Activated B cell treated with CpG ODN at 0.5 μM for 24 hours (primary cell): ENCODE data around the gene TAOK1. TPM values are rescaled to one million over a fixed set of nuclear protein-coding genes. Genes with fewer than 3 reads are reported as not detected.

Experiments used
- ATAC-seq: fragments of 200-7000 bp; cut with Tn5 transposase; one replicate; pipeline ENCODE4 v1.10.0; 2021; ENCODE audit warnings: low read depth, mild to moderate bottlenecking, moderate library complexity
- CTCF ChIA-PET: fragments of 350-600 bp; sonication (Branson Sonifier 250); formaldehyde crosslinking; loops from one replicate; lab custom pipeline; 2021; ENCODE audit warnings: antibody characterized with exemption; lab: Charles Lee
- POLR2A ChIA-PET: fragments of 350-600 bp; sonication (Branson Sonifier 250); formaldehyde crosslinking; loops from one replicate; lab custom pipeline; 2021; ENCODE audit warnings: antibody characterized with exemption; lab: Charles Lee
- DNase-seq: peaks from one replicate; pipeline ENCODE4 v3.0.0; 2022
- H3K27ac Mint-ChIP-seq: one replicate; pipeline ENCODE4 v1.8.0; 2020; ENCODE audit warnings: mixed read lengths
- H3K27me3 Mint-ChIP-seq: one replicate; pipeline ENCODE4 v1.8.0; 2021; ENCODE audit warnings: mixed read lengths
- H3K36me3 Mint-ChIP-seq: one replicate; pipeline ENCODE4 v1.8.0; 2021; ENCODE audit warnings: low read depth, mixed read lengths
- H3K4me1 Mint-ChIP-seq: one replicate; pipeline ENCODE4 v1.8.0; 2021; ENCODE audit warnings: mixed read lengths
- H3K4me3 Mint-ChIP-seq: one replicate; pipeline ENCODE4 v1.8.0; 2020; ENCODE audit warnings: mild to moderate bottlenecking, mixed read lengths
- H3K9me3 Mint-ChIP-seq: one replicate; pipeline ENCODE4 v1.8.0; 2020; ENCODE audit warnings: mixed read lengths
- intact Hi-C: fragments of 100-400 bp; cut with micrococcal nuclease; formaldehyde crosslinking; loops from one replicate; pipeline ENCODE4 v1.15.1; 2024
- total RNA-seq: library from RNA; stranded (reverse); gene quantifications from 2 replicates; pipeline ENCODE4 v1.2.3, GENCODE V29; 2022
- TF ChIP-seq, protein P1 (sequence below): fragments of 200-600 bp; IDR thresholded peaks from one replicate; pipeline ENCODE4 v1.8.0; 2022; ENCODE audit warnings: antibody characterized with exemption, mild to moderate bottlenecking

The TAOK1 gene
- total RNA-seq, 1 donor from 2014 or later: 55.5 TPM

DNA sequence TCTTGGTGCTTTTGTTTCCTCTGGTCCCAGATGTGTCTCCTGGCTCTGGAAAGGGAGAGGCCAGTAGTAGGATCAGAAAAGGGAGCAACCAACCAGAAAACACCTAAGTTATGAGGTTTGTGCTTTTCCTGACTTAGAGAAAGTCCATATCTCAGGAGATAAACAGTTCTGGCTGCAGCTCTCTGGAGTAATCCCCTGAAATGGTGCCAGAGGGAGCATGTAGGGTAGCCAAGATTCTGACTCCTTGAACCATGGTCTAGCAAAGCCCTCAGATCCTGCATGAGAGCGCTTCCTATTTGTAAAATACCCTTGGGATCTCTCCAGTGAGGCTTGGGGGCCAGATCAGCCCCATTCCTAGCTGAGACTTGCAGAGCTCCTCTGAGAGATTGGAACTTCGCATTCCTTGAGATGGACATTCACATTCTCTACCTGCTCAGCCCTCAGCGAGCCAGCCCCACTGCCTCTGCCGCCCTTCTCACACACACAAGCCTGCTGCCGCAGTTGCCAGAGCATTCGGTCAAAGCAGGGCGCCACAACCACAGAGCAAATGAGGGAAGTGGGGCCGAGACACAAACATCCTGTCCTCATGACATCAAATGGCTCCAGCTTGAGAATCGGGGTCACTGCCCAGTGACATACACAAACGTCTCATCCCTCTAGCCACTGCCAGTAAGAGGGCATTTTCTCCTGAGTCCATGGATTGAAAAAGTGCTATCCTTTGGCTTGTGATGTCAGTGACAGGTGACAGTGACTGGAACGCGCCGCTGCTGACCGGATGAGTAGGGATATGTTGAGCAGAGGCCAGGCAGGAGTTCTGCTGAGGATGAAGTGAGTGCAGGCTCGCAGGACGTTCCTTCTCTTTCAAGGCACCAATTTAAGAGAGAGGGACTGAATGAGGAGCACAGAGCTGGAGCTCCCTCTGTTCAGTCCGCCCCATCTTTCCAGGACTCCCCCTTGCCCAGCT, 171.7 kb downstream of the TAOK1 start:
- TF ChIP-seq, protein P1, sequence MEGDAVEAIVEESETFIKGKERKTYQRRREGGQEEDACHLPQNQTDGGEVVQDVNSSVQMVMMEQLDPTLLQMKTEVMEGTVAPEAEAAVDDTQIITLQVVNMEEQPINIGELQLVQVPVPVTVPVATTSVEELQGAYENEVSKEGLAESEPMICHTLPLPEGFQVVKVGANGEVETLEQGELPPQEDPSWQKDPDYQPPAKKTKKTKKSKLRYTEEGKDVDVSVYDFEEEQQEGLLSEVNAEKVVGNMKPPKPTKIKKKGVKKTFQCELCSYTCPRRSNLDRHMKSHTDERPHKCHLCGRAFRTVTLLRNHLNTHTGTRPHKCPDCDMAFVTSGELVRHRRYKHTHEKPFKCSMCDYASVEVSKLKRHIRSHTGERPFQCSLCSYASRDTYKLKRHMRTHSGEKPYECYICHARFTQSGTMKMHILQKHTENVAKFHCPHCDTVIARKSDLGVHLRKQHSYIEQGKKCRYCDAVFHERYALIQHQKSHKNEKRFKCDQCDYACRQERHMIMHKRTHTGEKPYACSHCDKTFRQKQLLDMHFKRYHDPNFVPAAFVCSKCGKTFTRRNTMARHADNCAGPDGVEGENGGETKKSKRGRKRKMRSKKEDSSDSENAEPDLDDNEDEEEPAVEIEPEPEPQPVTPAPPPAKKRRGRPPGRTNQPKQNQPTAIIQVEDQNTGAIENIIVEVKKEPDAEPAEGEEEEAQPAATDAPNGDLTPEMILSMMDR: no peak
- Mint-ChIP-seq H3K4me3 (peak overlapping the region; percentile 56), H3K9me3 (no peaks in the 10 kb centered on the region), H3K27ac (peak overlapping the region; percentile 82), H3K36me3 (peaks cover 9% of the 10 kb centered on the region), H3K27me3 (no peaks in the 10 kb centered on the region), H3K4me1 (peaks cover 84% of the 10 kb centered on the region)
- POLR2A ChIA-PET: interaction anchor here (1.3 to 1.6 kb wide), 3 partner anchors 25 to 267 kb away, joined by 3 to 5 read pairs (median 4); partner anchors contain the start of genes NUFIP2 and TAOK1
- DNase-seq: no peak
- intact Hi-C loops: loop anchor here (10.0 kb wide), 1 partner anchor 417 kb away; no protein-coding TSS in a partner anchor
- CTCF ChIA-PET: interaction anchor here (0.7 to 0.9 kb wide), 2 partner anchors 23 to 25 kb away, joined by 4 to 5 read pairs; no protein-coding TSS in a partner anchor
- ATAC-seq: peak; percentile 22

DNA sequence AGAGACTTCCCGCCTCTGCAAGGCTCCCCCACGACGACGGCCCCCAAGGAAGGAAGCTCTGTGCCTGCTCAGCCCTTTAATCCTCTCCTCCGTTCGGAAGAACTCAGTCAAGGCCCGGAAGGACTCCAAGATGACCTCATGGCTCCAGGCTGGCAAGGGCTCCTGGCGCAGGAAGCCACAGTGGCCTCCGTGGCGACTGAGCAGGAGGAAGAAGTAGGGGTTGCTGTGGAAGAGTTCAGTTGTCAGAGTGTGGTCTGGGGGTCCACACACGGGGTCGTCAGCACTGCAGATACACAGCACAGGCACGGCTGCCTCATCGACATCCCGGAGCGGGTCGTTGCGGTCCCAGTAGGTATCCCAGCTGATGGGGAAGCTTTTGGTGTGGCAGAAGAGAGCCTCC, 172.5 kb downstream of the TAOK1 start:
- intact Hi-C loops: loop anchor here (10.0 kb wide), 1 partner anchor 418 kb away; no protein-coding TSS in a partner anchor
- Mint-ChIP-seq H3K4me1 (peaks cover 76% of the 10 kb centered on the region), H3K36me3 (peaks cover 9% of the 10 kb centered on the region), H3K9me3 (no peaks in the 10 kb centered on the region), H3K27me3 (no peaks in the 10 kb centered on the region), H3K27ac (peak overlapping the region; percentile 82), H3K4me3 (no peak overlapping the region)
- CTCF ChIA-PET: interaction anchor here (0.9 kb wide), 1 partner anchor 22 kb away, joined by 5 read pairs; no protein-coding TSS in a partner anchor
- POLR2A ChIA-PET: no interaction called here
- ATAC-seq (no peak), DNase-seq (no peak)
- TF ChIP-seq, protein P1: no peak

DNA sequence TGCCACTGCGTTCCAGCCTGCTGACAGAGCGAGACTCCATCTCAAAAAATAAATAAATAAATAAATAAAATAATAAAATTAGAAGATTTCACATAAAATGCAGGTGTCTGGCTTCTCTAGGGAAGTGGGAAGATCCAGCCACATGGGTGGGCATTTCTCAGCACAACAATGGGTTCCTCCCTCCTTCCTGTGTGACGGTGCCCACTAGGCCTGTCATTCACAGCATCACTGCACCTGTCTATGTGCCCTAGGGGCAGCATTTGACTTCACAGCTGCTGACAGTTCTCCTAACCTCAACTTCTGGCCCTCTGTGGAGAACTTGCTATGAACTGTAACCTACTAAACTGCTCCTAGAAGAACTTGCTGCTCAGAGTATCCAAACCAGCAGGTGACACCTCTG, 173.7 kb downstream of the TAOK1 start:
- Mint-ChIP-seq H3K9me3 (no peaks in the 10 kb centered on the region), H3K4me1 (peaks cover 65% of the 10 kb centered on the region), H3K27me3 (no peaks in the 10 kb centered on the region), H3K4me3 (peak overlapping the region; percentile 46), H3K36me3 (peaks cover 11% of the 10 kb centered on the region), H3K27ac (peak overlapping the region; percentile 82)
- TF ChIP-seq, protein P1: no peak
- ATAC-seq: no peak
- DNase-seq: no peak
- CTCF ChIA-PET: interaction anchor here (0.6 kb wide), 1 partner anchor 224 kb away, joined by 3 read pairs; no protein-coding TSS in a partner anchor
- intact Hi-C loops: loop anchor here (10.0 kb wide), 1 partner anchor 419 kb away; no protein-coding TSS in a partner anchor
- POLR2A ChIA-PET: interaction anchor here (0.6 kb wide), 1 partner anchor 602 kb away, joined by 4 read pairs; no protein-coding TSS in a partner anchor

DNA sequence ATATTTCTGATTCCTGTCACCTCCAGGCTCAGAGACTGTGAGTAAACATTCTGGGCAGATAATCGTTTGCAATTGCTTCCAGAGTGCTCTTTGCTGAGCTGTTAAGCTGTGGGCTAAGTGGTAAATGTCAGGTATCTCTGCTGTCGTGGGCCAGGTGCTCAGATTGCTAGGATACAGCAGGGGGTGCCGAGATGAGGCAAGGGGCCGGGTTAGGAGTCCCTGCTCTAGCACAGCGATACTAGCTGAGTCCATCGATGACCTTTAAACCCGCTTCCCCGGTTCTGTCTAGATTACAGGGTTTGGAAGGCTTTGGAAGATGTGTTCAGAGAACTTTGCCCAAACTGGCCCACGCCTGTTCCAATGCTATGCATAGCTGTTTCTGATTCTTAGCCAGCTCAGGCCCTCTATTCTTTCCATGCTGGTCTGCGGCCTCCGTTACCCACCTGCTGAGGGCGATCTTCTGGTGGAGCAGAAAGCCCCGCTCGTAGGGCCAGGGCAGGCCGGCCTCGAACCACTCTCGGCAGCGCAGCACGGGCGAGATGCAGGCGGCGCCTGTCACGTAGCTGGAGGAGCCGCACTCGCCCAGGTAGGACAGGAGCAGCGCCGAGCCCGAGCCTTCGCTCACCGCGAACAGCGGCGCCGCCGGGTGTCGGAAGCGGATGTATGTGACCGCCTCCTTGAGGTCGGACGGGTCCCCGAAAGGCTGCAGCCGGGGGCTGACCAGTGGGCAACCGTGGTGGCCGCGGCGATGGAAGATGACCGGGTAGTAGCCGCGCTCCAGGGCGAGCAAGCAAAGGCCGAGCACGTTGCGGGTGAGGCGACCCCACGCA, 175.7 kb downstream of the TAOK1 start:
- Mint-ChIP-seq H3K4me1 (peaks cover 54% of the 10 kb centered on the region), H3K27me3 (no peaks in the 10 kb centered on the region), H3K27ac (peak overlapping the region; percentile 91), H3K9me3 (no peaks in the 10 kb centered on the region), H3K36me3 (peaks cover 11% of the 10 kb centered on the region), H3K4me3 (peak overlapping the region; percentile 92)
- POLR2A ChIA-PET: interaction anchor here (0.5 to 4.0 kb wide), 6 partner anchors 10 to 364 kb away, joined by 3 to 13 read pairs (median 4); partner anchors contain the start of gene SSH2
- intact Hi-C loops: loop anchor here (2.0 to 10.0 kb wide), 7 partner anchors 29 to 1746 kb away; partner anchors contain the start of genes EVI2B, NEK8, NUFIP2 and TLCD1
- CTCF ChIA-PET: interaction anchor here (0.9 to 3.1 kb wide), 7 partner anchors 14 to 365 kb away, joined by 3 to 19 read pairs (median 3); no protein-coding TSS in a partner anchor
- DNase-seq: peak; percentile 59
- peak; percentile 3 for ATAC-seq
- TF ChIP-seq, protein P1: no peak
